Neural cell (in vitro differentiated cells): ENCODE results near the gene ACTL8.

Experiments used
- CTCF ChIP-seq: fragments of 450-650 bp; IDR thresholded peaks from 2 replicates; pipeline ENCODE4 v1.5.1; 2014; ENCODE audit warnings: antibody characterized with exemption, mild to moderate bottlenecking, moderate library complexity; ENCODE audit not compliant: poor library complexity, severe bottlenecking
- MXI1 ChIP-seq: fragments of 450-650 bp; conservative IDR thresholded peaks from 2 replicates; pipeline ENCODE4 v1.6.1; 2014; ENCODE audit warnings: antibody characterized with exemption, mild to moderate bottlenecking; ENCODE audit not compliant: poor library complexity, severe bottlenecking

- no peak for TF ChIP-seq MXI1
- no peak for TF ChIP-seq CTCF
These were observed 8.3 kb downstream of the ACTL8 start for GRCh38 chr1:17763417-17763816.
